WERI-Rb-1 (cell line): ENCODE results near the gene PPP2R2B.

Experiments used
- DNase-seq: peaks from one replicate; pipeline ENCODE4 v3.0.0-alpha.2; 2020
- H3K27ac ChIP-seq: fragments of 250-450 bp; sonication (Bioruptor Pico); 2 replicates; pipeline ENCODE4 v1.5.1; 2020; ENCODE audit warnings: mild to moderate bottlenecking, moderate library complexity
- H3K27me3 ChIP-seq: fragments of 250-450 bp; sonication (Bioruptor Pico); 2 replicates; pipeline ENCODE4 v1.5.1; 2021; ENCODE audit warnings: mild to moderate bottlenecking, low read depth, moderate library complexity; ENCODE audit not compliant: insufficient read depth, severe bottlenecking
- H3K36me3 ChIP-seq: fragments of 250-450 bp; sonication (Bioruptor Pico); 2 replicates; pipeline ENCODE4 v1.5.1; 2020; ENCODE audit warnings: mild to moderate bottlenecking, moderate library complexity
- H3K4me3 ChIP-seq: 2 replicates; pipeline ENCODE4 v1.5.1; 2011; ENCODE audit warnings: low read depth, mild to moderate bottlenecking, control low read depth, low read length
- H3K9me3 ChIP-seq: fragments of 250-450 bp; sonication (Bioruptor Pico); 2 replicates; pipeline ENCODE4 v1.5.1; 2021; ENCODE audit warnings: mild to moderate bottlenecking, moderate library complexity; ENCODE audit not compliant: severe bottlenecking
- TF ChIP-seq, protein P1 (sequence below): IDR thresholded peaks from 2 replicates; pipeline ENCODE4 v1.5.1; 2011; ENCODE audit warnings: low read depth, mild to moderate bottlenecking, control low read depth, inconsistent platforms, low read length

Gene PPP2R2B

GRCh38 chr5:146821732-146822131, 56.8 kb downstream of the PPP2R2B start:
- TF ChIP-seq, protein P1, sequence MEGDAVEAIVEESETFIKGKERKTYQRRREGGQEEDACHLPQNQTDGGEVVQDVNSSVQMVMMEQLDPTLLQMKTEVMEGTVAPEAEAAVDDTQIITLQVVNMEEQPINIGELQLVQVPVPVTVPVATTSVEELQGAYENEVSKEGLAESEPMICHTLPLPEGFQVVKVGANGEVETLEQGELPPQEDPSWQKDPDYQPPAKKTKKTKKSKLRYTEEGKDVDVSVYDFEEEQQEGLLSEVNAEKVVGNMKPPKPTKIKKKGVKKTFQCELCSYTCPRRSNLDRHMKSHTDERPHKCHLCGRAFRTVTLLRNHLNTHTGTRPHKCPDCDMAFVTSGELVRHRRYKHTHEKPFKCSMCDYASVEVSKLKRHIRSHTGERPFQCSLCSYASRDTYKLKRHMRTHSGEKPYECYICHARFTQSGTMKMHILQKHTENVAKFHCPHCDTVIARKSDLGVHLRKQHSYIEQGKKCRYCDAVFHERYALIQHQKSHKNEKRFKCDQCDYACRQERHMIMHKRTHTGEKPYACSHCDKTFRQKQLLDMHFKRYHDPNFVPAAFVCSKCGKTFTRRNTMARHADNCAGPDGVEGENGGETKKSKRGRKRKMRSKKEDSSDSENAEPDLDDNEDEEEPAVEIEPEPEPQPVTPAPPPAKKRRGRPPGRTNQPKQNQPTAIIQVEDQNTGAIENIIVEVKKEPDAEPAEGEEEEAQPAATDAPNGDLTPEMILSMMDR, result no peak
- Histone ChIP-seq H3K36me3 (no peaks in the 10 kb centered on the region), H3K4me3 (no peak overlapping the region), H3K27me3 (no peaks in the 10 kb centered on the region), H3K9me3 (no peaks in the 10 kb centered on the region), H3K27ac (no peak overlapping the region)
- no peak for DNase-seq

DNA sequence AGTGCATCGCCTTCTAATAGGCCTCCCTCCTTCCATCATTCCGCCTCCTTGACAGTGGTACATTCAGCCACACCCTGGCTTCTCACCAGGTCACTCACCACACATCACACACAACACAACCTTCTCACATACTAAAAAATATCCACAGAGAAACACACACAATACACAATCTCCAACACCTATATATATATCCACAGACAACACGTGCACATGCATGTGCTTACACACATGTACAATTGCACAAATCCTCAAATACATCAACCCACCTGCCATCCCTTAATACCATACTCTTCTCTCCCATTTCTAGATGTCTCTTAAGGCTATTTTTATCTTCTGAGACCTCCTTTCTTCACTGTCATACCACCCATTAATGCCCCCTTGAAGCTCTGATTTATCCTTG, 57.6 kb downstream of the PPP2R2B start:
- H3K36me3 ChIP-seq, result no peaks in the 10 kb centered on the region
- H3K27me3 ChIP-seq, result no peaks in the 10 kb centered on the region
- H3K4me3 ChIP-seq, result no peak overlapping the region
- H3K9me3 ChIP-seq, result no peaks in the 10 kb centered on the region
- TF ChIP-seq, protein P1, result no peak
- no peak for DNase-seq
- H3K27ac ChIP-seq, result no peak overlapping the region

GRCh38 chr5:146818822-146819221, 59.7 kb downstream of the PPP2R2B start:
- no peaks in the 10 kb centered on the region for H3K9me3 ChIP-seq
- H3K27me3 ChIP-seq, result no peaks in the 10 kb centered on the region
- H3K36me3 ChIP-seq, result no peaks in the 10 kb centered on the region
- no peak overlapping the region for H3K27ac ChIP-seq
- no peak overlapping the region for H3K4me3 ChIP-seq
- TF ChIP-seq, protein P1, result peak; percentile 25; the same call in 1 of the 2 replicates
- DNase-seq, result no peak

GRCh38 chr5:146817973-146818372, 60.6 kb downstream of the PPP2R2B start:
- Histone ChIP-seq H3K36me3 (no peaks in the 10 kb centered on the region), H3K9me3 (no peaks in the 10 kb centered on the region), H3K27ac (no peak overlapping the region), H3K27me3 (no peaks in the 10 kb centered on the region), H3K4me3 (no peak overlapping the region)
- TF ChIP-seq, protein P1, result no peak
- DNase-seq, result no peak

DNA sequence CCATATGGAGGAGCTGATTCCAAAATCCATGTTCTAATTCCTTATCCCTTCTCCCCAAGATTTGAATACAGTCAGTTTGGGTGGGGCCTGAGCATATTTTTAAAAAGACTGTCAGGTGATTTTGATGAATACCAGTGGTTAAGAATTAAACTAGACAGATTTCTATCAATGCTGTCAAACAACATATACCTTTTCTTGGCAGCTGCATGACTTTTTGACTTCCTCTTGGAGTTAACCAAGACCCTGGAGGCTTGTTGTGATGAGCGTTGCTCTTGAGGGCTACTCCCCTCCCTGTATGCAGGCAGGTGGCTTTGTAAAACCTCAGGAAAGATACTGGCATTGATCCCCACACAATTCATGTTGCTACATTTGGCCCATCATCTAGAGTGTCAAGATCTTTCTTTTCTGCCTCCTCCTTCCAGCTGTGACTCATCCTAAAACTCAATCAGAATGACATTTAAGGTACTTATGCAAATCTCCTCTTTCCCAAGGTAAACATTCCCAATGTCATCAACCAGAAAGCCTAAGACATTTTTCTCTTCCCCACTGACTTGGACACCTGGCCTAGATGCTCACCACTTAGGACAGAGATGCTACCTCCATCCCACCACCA, 61.7 kb downstream of the PPP2R2B start:
- Histone ChIP-seq H3K27ac (no peak overlapping the region), H3K4me3 (no peak overlapping the region), H3K9me3 (no peaks in the 10 kb centered on the region), H3K36me3 (no peaks in the 10 kb centered on the region), H3K27me3 (no peaks in the 10 kb centered on the region)
- DNase-seq, result no peak
- TF ChIP-seq, protein P1, result no peak

GRCh38 chr5:146815411-146815810, 63.1 kb downstream of the PPP2R2B start:
- Histone ChIP-seq H3K27ac (no peak overlapping the region), H3K9me3 (no peaks in the 10 kb centered on the region), H3K36me3 (no peaks in the 10 kb centered on the region), H3K4me3 (no peak overlapping the region), H3K27me3 (no peaks in the 10 kb centered on the region)
- TF ChIP-seq, protein P1, result no peak
- DNase-seq, result no peak
